Skeletal muscle tissue (tissue), 4 donors: ENCODE data around the gene FRG2C. TPM values are rescaled to one million over a fixed set of nuclear protein-coding genes. Genes with fewer than 3 reads are reported as not detected.
"Not testable (repeated sequence)": the region's sequence is repeated elsewhere in the genome, so short reads cannot be mapped to it uniquely, and the experiment has no call there.

ENCODE experiments used
- H3K27ac ChIP-seq: one replicate; pipeline ENCODE4 v1.7.0; 2013; ENCODE audit warnings: mild to moderate bottlenecking, low read depth, low read length, inconsistent platforms
- H3K27me3 ChIP-seq, 3 donors: one replicate each; pipeline ENCODE4 v1.7.0; 2013; ENCODE audit warnings: low read length in 3 of 3; ENCODE audit not compliant: control insufficient read depth in 3 of 3, insufficient read depth in 3 of 3
- H3K36me3 ChIP-seq, 3 donors: one replicate each; pipeline ENCODE4 v1.7.0; 2013; ENCODE audit warnings: low read length in 3 of 3; ENCODE audit not compliant: control insufficient read depth in 3 of 3, insufficient read depth in 3 of 3
- H3K4me1 ChIP-seq, 3 donors: one replicate each; pipeline ENCODE4 v1.7.0; 2013; ENCODE audit warnings: low read length in 3 of 3, mild to moderate bottlenecking in 3 of 3; ENCODE audit not compliant: control insufficient read depth in 3 of 3, insufficient read depth in 3 of 3
- H3K4me3 ChIP-seq, 3 donors: one replicate each; pipeline ENCODE4 v1.7.0; 2013; ENCODE audit warnings: low read length in 3 of 3
- H3K9ac ChIP-seq, 3 donors: one replicate each; pipeline ENCODE4 v1.7.0; 2013; ENCODE audit warnings: low read length in 3 of 3, mild to moderate bottlenecking in 3 of 3, moderate library complexity in 2 of 3, low read depth in 1 of 3
- H3K9me3 ChIP-seq, 3 donors: one replicate each; pipeline ENCODE4 v1.7.0; 2013; ENCODE audit warnings: low read length in 3 of 3; ENCODE audit not compliant: control insufficient read depth in 3 of 3
- total RNA-seq: library from RNA; depleted of rRNA; stranded (reverse); fragments of >200 nt; gene quantifications from one replicate; pipeline ENCODE4 v1.2.3, GENCODE V29; 2014
- donor health status: Osteomylitis.

Gene FRG2C
- not detected for total RNA-seq

DNA sequence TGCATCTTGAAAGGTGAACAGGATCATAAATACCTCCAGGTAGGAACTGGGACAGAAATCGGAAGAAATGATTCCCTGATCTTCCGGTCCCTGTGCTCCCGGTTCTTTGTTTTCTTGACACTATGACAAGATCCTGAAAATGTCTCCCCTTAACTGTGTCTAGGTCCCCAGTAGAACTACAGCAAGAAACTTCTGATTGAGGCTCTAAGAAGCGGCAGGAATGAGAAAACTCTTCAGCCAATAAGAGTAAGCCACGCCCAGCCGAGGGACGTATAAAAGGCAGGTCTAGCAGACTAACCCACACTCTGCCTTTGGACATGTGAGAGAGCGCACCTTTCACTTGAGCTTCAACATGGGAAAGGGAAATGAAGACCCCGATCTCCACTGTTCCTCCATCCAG, at the start of gene FRG2C:
TSS of gene FRG2C (plus strand) at position 301 of the 400 bp plus-strand sequence. CDS start at position 353, 52 bp downstream.
- H3K9ac ChIP-seq, H3K36me3 ChIP-seq, H3K27ac ChIP-seq, H3K4me3 ChIP-seq, H3K9me3 ChIP-seq, H3K4me1 ChIP-seq: not testable (repeated sequence)
- peaks cover 17% of the 10 kb centered on the region in 3 donors for H3K27me3 ChIP-seq

- H3K27me3 ChIP-seq, H3K4me1 ChIP-seq, H3K9me3 ChIP-seq, H3K4me3 ChIP-seq, H3K27ac ChIP-seq, H3K9ac ChIP-seq, H3K36me3 ChIP-seq: not testable (repeated sequence)
These were observed 45.3 kb upstream of the FRG2C start for GRCh38 chr3:75618666-75619305.

DNA sequence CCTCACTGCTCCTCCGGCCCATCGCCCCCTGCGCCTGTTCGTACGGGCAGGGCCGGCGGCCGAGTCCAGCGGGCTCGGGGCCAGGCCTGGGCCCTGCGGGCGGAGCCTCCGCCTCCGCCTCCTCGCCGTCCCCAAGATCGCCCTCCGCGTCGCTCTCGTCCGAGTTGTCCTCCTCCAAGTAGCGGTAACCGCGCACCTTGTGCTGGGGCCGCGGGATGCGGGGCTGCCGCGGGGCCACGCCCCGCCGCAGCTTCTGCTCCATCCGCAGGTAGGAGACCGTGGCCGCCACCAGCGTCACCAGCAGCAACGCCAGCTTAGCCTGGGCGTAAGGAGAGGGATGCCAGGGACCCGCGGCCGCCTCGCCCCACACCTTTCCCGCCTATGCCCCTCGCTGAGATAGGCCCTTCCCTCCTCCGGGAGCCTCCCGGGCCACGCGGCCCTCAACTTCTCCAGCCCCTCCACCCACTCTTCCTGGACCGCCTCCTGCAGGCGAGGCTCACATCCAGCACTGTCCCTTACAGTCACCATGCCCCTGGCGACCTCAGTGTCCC, 44.6 kb upstream of the FRG2C start:
- not testable (repeated sequence) for H3K27me3 ChIP-seq, H3K36me3 ChIP-seq, H3K27ac ChIP-seq, H3K4me3 ChIP-seq, H3K9ac ChIP-seq, H3K4me1 ChIP-seq, H3K9me3 ChIP-seq

DNA sequence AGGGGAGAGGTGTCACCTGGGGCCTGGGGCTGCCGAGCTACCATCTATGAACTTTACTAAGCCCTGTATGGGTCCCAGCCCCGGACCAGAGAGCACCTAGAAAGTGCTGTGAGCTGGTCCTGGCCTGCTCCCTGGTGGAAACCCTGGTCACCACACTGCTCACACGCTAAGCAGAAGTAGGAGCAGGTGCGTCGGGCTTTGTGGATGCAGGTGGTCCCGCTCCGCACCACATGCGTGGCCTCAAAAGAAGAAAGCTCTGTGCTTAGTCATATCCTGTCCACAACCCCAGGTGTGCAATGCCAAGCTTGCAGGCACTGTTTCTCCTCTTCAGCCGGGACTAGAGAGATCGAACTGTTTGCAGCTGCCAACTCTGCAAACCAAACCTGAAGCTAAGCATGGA, 42.4 kb upstream of the FRG2C start:
- H3K27me3 ChIP-seq, H3K36me3 ChIP-seq, H3K9me3 ChIP-seq, H3K4me3 ChIP-seq, H3K27ac ChIP-seq, H3K4me1 ChIP-seq, H3K9ac ChIP-seq: not testable (repeated sequence)

- not testable (repeated sequence) for H3K27ac ChIP-seq, H3K9me3 ChIP-seq, H3K4me3 ChIP-seq, H3K27me3 ChIP-seq, H3K36me3 ChIP-seq, H3K4me1 ChIP-seq, H3K9ac ChIP-seq
These were observed 40.5 kb upstream of the FRG2C start for GRCh38 chr3:75623656-75624055.

- H3K27me3 ChIP-seq, H3K4me3 ChIP-seq, H3K27ac ChIP-seq, H3K9me3 ChIP-seq, H3K9ac ChIP-seq, H3K36me3 ChIP-seq, H3K4me1 ChIP-seq: not testable (repeated sequence)
These were observed 33.1 kb upstream of the FRG2C start for GRCh38 chr3:75630887-75631535.

DNA sequence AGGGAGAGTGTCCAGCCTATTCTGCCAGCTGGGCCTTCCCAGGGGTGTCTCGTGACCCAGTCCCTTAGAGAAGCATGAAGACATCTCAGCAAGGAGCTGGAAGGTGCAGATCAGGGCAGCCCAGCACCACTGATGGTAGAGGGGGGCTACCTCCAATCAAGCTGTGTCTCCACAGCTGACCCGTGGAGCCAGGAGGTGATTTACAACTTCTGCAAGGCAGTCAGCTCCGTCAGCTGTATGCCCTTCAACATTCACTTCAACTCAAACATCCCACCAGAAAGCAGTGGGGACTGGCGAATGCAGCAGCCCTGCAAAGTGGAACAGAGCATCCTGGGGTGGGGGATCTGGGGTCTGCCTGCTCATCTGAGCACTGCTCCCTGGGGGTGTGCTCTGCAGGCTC, 32.6 kb upstream of the FRG2C start:
- Histone ChIP-seq H3K9ac (no peak overlapping the region), H3K27ac (no peak overlapping the region), H3K27me3 (no peaks in the 10 kb centered on the region), H3K4me3 (no peak overlapping the region), H3K4me1 (no peaks in the 10 kb centered on the region), H3K36me3 (no peaks in the 10 kb centered on the region), H3K9me3 (no peaks in the 10 kb centered on the region)

- not testable (repeated sequence) for H3K36me3 ChIP-seq, H3K9ac ChIP-seq, H3K27ac ChIP-seq, H3K27me3 ChIP-seq, H3K4me3 ChIP-seq, H3K9me3 ChIP-seq, H3K4me1 ChIP-seq
These were observed 25.2 kb upstream of the FRG2C start for GRCh38 chr3:75638947-75639346.

DNA sequence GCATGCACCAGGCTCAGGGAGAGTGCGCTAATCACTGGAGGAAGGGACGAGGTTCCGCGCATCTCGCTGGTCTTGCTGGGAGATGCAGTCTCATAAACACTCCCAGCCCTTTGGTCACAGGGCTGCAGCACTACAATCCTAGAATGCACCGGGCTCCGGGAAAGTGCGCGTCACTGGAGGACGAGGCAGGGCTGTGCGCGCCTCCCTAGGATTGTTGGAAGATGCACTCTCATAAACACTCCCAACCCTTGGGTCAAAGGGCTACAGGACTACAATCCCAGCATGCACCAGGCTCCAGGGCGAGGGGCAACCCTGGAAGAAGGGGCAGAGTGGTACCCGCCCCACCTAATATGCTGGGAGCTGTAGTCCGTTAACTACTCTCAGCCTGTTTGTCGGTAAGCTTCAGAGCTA, 23.0 kb upstream of the FRG2C start:
- peak overlapping the region; percentile 50 to 54 (median 51) for H3K9ac ChIP-seq
- H3K9me3 ChIP-seq, H3K27ac ChIP-seq, H3K36me3 ChIP-seq, H3K27me3 ChIP-seq, H3K4me1 ChIP-seq: not testable (repeated sequence)
- H3K4me3 ChIP-seq, result peak overlapping the region; percentile 73 to 85 (median 73)

- H3K27me3 ChIP-seq, H3K36me3 ChIP-seq, H3K27ac ChIP-seq, H3K9me3 ChIP-seq, H3K4me1 ChIP-seq, H3K9ac ChIP-seq: not testable (repeated sequence)
- peak overlapping the region in 1 of 3 donors; percentile 56 for H3K4me3 ChIP-seq
These were observed 20.9 kb upstream of the FRG2C start for GRCh38 chr3:75643031-75643800.
